ENCODE measurements around the gene PCNT.
"Not testable (repeated sequence)": the region's sequence is repeated elsewhere in the genome, so short reads cannot be mapped to it uniquely, and the experiment has no call there.

Gene PCNT

GRCh38 chr21:46357684-46358425 lies 33.9 kb downstream of the PCNT start:
- no peak for DNase-seq

DNA sequence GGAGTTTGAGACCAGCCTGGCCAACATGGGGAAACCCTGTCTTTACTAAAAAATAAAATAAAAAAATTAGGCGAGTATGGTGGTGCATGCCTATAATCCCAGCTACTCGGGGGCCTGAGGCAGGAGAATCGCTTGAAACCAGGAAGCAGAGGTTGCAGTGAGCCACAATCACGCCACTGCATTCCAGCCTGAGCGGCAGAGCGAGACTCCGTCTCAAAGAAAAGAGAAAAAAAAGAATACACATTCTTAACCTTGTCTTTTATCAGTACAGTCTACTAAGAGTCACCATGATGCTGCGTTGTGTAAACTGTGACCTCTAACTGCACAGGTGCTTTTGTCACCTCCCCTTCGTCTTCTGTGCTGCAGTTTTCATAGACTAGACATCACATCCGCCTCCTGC lies 37.2 kb downstream of the PCNT start:
- no peak for DNase-seq

DNA sequence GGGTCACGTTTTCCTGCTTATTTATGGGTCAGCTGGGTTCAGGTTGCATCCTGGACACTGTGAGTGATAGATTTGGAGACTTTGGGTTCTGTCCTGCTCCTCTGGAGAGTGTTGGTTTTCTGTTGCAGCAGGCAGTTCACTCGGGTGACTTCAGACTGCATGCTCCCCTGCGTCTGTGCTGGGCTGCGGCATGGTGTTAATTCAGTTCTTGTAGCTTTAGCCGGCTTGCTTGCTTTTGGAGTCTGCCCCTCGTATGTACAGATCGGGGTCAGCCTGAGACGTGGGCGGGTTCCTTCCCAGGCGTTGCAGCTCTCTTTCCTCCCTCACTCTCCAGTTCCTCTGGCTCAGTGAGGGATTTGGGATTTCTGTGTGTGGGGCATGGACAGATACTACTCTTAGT lies 38.0 kb downstream of the PCNT start:
- no peak for DNase-seq

GRCh38 chr21:46362946-46363345 lies 39.0 kb downstream of the PCNT start:
- DNase-seq: no peak

DNA sequence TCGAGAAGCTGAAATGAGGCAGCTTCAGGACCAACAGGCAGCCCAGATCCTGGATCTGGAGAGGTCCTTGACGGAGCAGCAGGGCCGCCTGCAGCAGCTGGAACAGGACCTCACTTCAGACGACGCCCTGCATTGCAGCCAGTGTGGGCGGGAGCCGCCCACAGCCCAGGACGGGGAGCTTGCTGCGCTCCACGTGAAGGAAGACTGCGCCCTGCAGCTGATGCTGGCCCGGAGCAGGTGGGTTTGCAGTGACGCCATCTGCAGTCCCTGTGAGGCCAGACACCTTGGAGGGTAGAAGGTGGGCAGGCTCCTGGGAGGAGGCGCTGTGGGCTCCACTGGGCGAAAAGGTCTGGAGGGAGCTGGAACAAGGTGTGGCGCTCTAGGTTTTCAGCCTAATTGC lies 39.7 kb downstream of the PCNT start:
- DNase-seq: no peak

DNA sequence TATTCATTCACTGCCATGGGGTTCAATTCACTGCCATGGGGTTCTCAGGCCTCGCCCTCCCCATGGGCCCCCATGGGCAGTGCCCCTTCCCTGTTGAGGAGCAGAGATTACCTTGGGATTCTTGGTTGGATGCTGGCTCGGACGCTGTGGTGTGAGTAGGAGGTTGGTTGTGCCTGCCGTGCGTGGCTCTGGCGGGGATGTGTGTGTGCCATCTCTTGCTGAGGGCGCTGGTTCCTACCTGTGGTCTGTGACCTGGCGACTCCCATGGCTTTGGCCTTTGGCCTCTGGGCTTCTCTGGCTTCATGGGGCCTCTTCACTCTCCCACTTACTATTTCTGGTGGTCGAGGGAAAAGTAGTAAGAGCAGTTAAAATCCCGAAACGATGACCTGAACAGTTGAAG lies 42.1 kb downstream of the PCNT start:
- no peak for DNase-seq

- DNase-seq: no peak
Observed at GRCh38 chr21:46366561-46366960, 42.6 kb downstream of the PCNT start.

DNA sequence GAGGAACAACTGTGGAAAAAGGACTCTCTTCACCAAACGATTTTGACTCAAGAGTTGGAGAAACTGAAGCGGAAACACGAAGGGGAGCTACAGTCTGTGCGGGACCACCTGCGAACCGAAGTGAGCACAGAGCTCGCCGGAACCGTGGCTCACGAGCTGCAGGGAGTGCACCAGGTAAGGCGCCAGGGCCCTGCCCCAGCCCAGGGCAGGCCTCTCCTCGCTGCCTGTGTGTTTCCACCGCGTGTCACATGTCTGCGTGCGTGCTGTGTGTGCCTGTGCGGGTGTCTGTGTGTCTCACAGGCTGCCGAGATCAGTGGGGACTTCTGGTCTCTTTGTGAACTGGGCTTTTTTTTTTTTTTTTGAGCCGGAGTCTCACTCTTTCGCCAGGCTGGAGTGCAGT lies 43.0 kb downstream of the PCNT start:
- no peak for DNase-seq

- DNase-seq: peak; percentile 44
Observed at GRCh38 chr21:46368533-46369285, 44.8 kb downstream of the PCNT start.

DNA sequence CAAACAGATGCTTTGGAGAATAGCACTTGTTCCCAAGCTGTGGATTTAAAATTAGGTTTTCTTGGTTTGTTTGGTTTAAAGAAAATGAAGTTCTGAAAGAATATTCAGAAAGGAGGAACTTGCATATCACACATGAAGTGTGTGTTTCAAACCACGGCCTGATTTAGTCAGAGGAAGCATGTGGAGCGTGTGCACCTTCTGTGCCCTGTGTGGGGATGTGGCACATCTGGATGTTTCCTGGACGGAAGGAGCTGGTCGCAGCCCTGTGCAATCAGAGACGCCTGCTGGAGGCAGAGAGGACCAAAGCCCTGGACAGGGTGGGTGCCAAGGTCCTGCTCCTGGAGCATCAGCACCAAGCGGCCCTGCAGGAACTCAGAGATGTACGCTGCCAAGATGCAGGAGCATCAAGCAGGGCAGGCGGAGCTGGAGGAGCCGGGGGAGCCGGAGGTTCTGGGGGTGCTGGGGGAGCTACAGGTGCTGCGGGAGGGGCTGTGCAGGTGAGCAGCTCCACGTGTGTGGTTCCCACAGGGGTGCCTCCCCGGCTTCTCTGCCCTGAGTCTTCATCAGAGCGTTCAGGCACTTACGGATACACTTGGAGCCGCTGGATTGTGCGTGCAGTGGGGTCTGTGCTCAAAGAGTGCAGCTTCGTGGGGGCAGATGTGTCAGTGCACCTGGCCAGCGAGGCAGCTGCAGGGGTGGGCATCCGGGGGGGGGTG lies 45.7 kb downstream of the PCNT start:
- peak; percentile 83 for DNase-seq

GRCh38 chr21:46371204-46372013 lies 47.5 kb downstream of the PCNT start:
- DNase-seq: no peak

- DNase-seq: no peak
Observed at GRCh38 chr21:46372014-46372485, 48.1 kb downstream of the PCNT start.

GRCh38 chr21:46372947-46373346 lies 49.0 kb downstream of the PCNT start:
- DNase-seq: not testable (repeated sequence)

DNA sequence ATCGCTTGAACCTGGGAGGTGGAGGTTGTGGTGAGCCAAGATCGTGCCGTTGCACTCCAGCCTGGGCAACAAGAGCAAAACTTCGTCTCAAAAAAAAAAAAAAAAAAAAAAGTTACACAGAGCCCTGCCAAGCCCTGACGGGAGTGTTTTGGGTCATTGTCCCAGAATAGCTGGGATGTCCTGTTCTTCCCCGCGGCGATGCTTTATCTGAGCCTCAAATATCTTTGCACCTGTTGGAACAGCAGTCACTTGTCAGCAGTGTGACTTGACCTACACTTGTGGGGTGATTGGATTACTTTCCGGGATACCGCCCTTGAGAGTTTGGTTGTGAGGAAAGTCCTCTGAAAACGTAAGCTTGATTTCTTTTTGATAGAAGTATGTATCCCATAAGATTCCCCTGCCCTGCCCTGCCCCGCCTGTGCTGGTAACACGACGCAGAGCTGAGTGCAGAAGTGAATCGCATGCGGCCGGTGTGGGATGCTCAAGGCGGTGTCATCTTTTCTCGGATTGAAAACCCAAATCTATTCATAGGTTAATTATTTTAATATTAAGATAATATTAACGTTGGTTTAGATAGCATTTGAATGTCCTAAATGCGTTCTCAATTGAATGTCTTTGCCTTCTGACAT lies 50.9 kb downstream of the PCNT start:
- no peak for DNase-seq

DNA sequence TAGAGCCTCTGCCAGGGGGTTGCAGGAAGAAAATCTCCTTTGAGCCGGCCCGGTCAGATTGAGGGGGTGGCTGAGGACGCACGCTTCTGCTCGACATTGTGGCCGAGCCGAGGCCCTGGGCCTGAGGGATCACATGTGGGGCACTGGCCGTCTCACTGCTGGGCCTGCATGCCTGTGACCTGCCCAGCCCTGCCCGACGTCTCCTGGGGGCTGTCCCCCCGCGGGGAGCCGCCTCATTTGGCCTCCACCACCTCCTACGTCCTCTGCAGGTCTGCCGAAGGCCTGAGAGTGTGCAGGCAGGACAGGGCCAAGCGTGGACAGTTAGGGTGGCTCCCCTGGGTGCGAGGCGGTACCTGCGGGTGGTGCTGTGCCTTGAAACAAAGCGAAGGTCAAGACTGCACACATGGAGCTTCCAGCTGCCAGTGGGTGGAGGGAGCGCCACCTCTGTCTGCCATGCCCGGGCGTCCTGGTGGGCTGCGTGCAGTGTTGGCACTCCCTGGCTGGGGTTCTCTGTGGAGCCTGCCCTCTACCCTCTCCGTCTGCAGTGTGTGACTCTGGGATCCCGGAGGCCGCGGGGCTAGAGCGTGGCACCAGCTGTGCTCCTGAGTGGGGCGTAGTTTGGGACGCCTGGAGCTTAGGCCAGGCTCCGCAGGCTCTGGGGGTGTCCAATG lies 51.7 kb downstream of the PCNT start:
- DNase-seq: no peak

- DNase-seq: no peak
Observed at GRCh38 chr21:46376231-46376628, 52.3 kb downstream of the PCNT start.

DNA sequence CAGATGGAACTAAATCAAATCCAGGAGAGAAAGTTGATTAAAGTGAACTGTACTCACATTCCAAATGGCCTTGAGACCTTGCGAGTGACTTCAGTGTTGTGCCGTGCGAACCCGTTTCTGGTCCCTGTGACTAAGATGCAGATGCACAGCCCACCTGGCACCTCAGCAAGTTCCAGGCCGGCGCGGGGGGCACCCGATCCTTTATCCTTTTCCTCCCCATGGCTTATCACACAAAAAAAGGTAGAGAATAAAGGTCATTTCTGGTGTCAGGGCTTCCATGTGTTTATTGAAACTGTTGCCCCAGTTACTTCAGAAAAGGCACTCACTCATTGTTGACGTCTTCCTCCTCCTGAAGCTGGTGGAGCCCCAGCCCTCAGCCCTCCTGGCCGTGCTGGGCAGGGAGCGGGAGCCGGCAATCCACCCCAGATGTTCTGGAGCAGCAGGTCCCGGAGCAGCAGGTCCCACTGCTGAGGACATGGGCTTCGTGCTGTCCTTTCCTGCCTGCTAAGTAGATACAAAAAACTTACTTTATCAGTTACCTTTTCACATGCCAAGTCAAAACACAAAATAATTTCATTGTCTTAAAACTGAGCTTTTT lies 53.0 kb downstream of the PCNT start:
- no peak for DNase-seq

DNA sequence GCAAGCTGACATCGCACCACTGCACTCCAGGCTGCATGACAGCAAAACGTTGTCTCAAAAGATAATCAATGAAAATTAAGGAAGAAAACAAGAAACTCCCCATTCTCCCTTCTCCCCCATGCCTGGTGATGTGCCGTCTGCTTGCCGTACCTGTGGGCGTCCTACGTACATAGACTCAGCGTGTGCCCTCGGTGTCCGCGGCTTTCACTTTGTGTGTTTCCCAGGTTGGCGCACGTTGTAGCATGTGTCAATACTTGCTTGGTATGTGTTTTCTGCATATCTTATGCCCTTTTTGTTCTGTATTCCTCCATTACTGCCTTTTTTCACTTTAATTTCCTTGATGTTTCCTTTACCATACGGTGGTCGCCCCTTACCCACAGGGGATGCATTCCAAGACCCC lies 53.8 kb downstream of the PCNT start:
- DNase-seq: no peak

DNA sequence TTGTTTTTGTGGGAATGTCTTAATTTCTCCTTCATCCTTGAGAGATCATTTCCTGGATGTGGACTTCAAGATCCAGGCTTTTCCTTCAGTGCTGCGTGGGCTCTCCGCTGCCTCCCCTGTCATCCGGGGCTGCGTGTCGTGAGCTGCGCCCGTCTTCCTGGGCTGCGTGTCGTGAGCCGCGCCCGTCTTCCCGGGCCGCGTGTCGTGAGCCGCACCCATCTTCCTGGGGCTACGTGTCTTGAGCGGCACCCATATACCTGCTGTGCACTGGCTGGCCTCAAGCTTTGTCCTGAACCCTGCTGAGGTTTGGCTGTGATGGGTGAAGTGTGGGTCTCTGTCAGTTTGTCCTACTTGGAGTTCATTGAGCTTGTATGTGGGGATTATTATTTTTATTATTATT lies 55.1 kb downstream of the PCNT start:
- no peak for DNase-seq

DNA sequence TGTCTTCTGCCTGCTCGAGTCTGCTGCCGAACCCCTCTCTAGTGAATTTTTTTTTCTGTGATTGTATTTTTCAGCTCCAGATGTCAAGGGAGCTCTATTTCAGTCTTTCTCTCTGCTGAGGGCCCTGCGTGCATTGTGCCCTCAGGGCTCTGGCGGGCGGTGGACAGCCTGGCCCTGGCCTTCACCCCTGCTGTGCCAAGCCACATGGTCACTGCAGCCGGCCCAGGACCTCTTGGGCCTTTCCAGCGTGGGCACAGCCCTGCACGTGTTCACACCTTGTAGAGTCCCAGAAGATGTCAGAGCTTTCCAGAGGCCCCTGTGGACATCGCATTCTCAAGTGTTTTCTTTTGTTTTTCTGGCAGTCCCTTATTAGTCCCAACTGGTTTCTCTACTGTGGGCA lies 55.7 kb downstream of the PCNT start:
- DNase-seq: no peak

- DNase-seq: no peak
Observed at GRCh38 chr21:46381541-46381940, 57.6 kb downstream of the PCNT start.

Measured in hematopoietic multipotent progenitor cell treated with erythropoietin and hydrocortisone succinate and interleukin-3 and kit ligand, for 4 days (in vitro differentiated cells).